C4-2B (cell line): ENCODE data around the gene STK32C.

Experiments
- ZFX ChIP-seq: fragments of 450-650 bp; IDR thresholded peaks from 2 replicates; pipeline ENCODE4 v1.6.1; 2017
- TF ChIP-seq, protein P1 (sequence below): fragments of 450-650 bp; conservative IDR thresholded peaks from 2 replicates; pipeline ENCODE4 v1.5.1; 2017; ENCODE audit warnings: mild to moderate bottlenecking

DNA sequence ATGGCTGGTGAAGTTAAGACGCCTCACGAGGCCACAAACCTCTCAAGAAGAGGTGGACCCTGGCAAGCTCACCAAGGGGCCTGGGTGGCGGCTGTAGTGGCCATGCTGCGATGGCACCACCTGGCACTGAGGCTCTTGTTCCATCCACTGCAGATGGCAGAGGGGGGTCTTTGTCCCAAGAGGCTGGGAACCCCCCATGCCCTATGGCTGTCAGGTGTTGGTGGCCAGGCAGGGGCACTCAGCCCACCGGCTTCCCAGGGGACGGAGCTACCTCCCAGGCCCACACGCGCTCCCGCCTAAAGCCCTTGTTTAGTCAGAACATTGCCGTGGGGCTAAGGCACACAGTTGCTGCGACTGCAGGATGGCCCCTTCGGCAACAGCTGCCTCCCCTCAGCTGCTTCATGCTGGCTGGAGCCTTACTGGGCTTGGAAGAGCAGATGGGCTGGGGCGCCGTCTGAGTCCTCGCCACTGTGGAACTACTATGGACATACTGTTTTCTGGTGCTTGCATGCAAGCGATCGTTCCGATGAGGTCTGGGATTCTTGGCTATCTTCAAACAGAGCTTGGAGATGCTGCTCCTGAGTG, 74.2 kb downstream of the STK32C start:
- TF ChIP-seq, protein P1, sequence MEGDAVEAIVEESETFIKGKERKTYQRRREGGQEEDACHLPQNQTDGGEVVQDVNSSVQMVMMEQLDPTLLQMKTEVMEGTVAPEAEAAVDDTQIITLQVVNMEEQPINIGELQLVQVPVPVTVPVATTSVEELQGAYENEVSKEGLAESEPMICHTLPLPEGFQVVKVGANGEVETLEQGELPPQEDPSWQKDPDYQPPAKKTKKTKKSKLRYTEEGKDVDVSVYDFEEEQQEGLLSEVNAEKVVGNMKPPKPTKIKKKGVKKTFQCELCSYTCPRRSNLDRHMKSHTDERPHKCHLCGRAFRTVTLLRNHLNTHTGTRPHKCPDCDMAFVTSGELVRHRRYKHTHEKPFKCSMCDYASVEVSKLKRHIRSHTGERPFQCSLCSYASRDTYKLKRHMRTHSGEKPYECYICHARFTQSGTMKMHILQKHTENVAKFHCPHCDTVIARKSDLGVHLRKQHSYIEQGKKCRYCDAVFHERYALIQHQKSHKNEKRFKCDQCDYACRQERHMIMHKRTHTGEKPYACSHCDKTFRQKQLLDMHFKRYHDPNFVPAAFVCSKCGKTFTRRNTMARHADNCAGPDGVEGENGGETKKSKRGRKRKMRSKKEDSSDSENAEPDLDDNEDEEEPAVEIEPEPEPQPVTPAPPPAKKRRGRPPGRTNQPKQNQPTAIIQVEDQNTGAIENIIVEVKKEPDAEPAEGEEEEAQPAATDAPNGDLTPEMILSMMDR = no peak
- TF ChIP-seq ZFX = no peak
